Measurements from ENCODE around the gene PRKAG1.
A peak's percentile ranks its signal among the peaks of the same experiment; 100 is the strongest.

Gene PRKAG1

GRCh38 chr12:49023812-49024211, 5.2 kb upstream of the PRKAG1 start:
- H3K9me3 Mint-ChIP-seq, result no peaks in the 10 kb centered on the region
- H3K36me3 Mint-ChIP-seq (ENCODE audit: low read depth), result peaks cover 48% of the 10 kb centered on the region
- no peak overlapping the region for H3K4me3 Mint-ChIP-seq
- H3K4me1 Mint-ChIP-seq, result peaks cover 10% of the 10 kb centered on the region
- TF ChIP-seq CTCF (IDR thresholded peaks at IDR 0.05; ENCODE audit: unreplicated experiment in 3 of 3), result no peak
- no peak overlapping the region for H3K27ac Mint-ChIP-seq
- H3K27me3 Mint-ChIP-seq (ENCODE audit: low read depth), result no peaks in the 10 kb centered on the region

GRCh38 chr12:49022558-49023178, 4.1 kb upstream of the PRKAG1 start:
- peaks cover 16% of the 10 kb centered on the region for H3K4me1 Mint-ChIP-seq
- H3K27ac Mint-ChIP-seq, result no peak overlapping the region
- H3K27me3 Mint-ChIP-seq (ENCODE audit: low read depth), result no peaks in the 10 kb centered on the region
- TF ChIP-seq CTCF (IDR thresholded peaks at IDR 0.05; ENCODE audit: unreplicated experiment in 3 of 3), result no peak
- H3K4me3 Mint-ChIP-seq, result peak overlapping the region in 1 of 3 experiments; percentile 29
- peaks cover 37% of the 10 kb centered on the region for H3K36me3 Mint-ChIP-seq (ENCODE audit: low read depth)
- H3K9me3 Mint-ChIP-seq, result no peaks in the 10 kb centered on the region

- H3K4me1 Mint-ChIP-seq, result peaks cover 24% of the 10 kb centered on the region
- no peaks in the 10 kb centered on the region for H3K27me3 Mint-ChIP-seq (ENCODE audit: low read depth)
- no peak overlapping the region for H3K27ac Mint-ChIP-seq
- H3K36me3 Mint-ChIP-seq (ENCODE audit: low read depth), result peaks cover 37% of the 10 kb centered on the region
- no peak for TF ChIP-seq CTCF (IDR thresholded peaks at IDR 0.05; ENCODE audit: unreplicated experiment in 3 of 3)
- no peaks in the 10 kb centered on the region for H3K9me3 Mint-ChIP-seq
- H3K4me3 Mint-ChIP-seq, result no peak overlapping the region
Measured at GRCh38 chr12:49021292-49021915, 2.8 kb upstream of the PRKAG1 start.

- H3K27ac Mint-ChIP-seq, result no peak overlapping the region
- H3K4me1 Mint-ChIP-seq, result peaks cover 31% of the 10 kb centered on the region
- H3K4me3 Mint-ChIP-seq, result no peak overlapping the region
- peaks cover 31% of the 10 kb centered on the region for H3K36me3 Mint-ChIP-seq (ENCODE audit: low read depth)
- no peaks in the 10 kb centered on the region for H3K27me3 Mint-ChIP-seq (ENCODE audit: low read depth)
- no peaks in the 10 kb centered on the region for H3K9me3 Mint-ChIP-seq
- no peak for TF ChIP-seq CTCF (IDR thresholded peaks at IDR 0.05; ENCODE audit: unreplicated experiment in 3 of 3)
Measured at GRCh38 chr12:49020441-49020840, 1.9 kb upstream of the PRKAG1 start.

- TF ChIP-seq CTCF (IDR thresholded peaks at IDR 0.05; ENCODE audit: unreplicated experiment in 3 of 3), result no peak
- Mint-ChIP-seq H3K27ac (peak overlapping the region; percentile 98 to 99 (median 99)), H3K4me3 (peak overlapping the region; percentile 96 to 98 (median 98)), H3K9me3 (no peaks in the 10 kb centered on the region), H3K27me3 (ENCODE audit: low read depth) (no peaks in the 10 kb centered on the region), H3K36me3 (ENCODE audit: low read depth) (peaks cover 27% of the 10 kb centered on the region), H3K4me1 (peaks cover 37% of the 10 kb centered on the region)
Measured at GRCh38 chr12:49019443-49020324, 1.1 kb upstream of the PRKAG1 start.

Data from nephron (organoid).